Measurements from ENCODE around the gene SLC6A3. TPM values are rescaled to one million over a fixed set of nuclear protein-coding genes. Genes with fewer than 3 reads are reported as not detected.

SLC6A3 gene
- total RNA-seq, 1 donor from 2014 or later: not detected

DNA sequence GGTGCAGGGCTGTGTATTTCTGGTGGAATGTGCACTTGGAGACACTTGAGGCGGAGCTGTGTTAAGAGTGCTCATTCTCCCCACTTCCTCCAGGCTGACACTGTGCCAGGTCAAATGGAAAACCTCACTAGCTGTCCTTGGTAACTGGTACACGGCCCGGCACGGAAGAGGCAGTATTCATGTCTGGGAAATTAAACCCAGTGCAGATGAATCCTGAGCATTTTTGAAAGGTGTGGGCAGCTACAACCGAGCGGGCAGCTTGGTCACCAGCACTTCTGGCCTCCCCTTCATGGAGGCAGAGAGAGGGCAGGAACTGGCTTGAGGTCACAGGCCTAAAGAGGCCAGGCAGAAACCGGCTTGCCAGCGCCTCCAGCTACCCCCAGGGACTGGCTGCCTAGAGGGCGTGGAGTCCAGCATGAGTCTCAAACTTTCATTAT, 101.9 kb downstream of the SLC6A3 start:
- TF ChIP-seq, protein P1, sequence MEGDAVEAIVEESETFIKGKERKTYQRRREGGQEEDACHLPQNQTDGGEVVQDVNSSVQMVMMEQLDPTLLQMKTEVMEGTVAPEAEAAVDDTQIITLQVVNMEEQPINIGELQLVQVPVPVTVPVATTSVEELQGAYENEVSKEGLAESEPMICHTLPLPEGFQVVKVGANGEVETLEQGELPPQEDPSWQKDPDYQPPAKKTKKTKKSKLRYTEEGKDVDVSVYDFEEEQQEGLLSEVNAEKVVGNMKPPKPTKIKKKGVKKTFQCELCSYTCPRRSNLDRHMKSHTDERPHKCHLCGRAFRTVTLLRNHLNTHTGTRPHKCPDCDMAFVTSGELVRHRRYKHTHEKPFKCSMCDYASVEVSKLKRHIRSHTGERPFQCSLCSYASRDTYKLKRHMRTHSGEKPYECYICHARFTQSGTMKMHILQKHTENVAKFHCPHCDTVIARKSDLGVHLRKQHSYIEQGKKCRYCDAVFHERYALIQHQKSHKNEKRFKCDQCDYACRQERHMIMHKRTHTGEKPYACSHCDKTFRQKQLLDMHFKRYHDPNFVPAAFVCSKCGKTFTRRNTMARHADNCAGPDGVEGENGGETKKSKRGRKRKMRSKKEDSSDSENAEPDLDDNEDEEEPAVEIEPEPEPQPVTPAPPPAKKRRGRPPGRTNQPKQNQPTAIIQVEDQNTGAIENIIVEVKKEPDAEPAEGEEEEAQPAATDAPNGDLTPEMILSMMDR (IDR thresholded peaks at IDR 0.05): no peak
- no peaks in the 10 kb centered on the region for H3K27me3 Mint-ChIP-seq (ENCODE audit: unreplicated experiment)
- peak overlapping the region; percentile 78 for H3K4me3 Mint-ChIP-seq (ENCODE audit: unreplicated experiment)
- H3K27ac Mint-ChIP-seq (ENCODE audit: unreplicated experiment): peak overlapping the region; percentile 48
- peaks cover 14% of the 10 kb centered on the region for H3K36me3 Mint-ChIP-seq (ENCODE audit: unreplicated experiment)
- H3K4me1 Mint-ChIP-seq (ENCODE audit: unreplicated experiment): peaks cover 20% of the 10 kb centered on the region
- no peaks in the 10 kb centered on the region for H3K9me3 Mint-ChIP-seq (ENCODE audit: unreplicated experiment)
- DNase-seq (ENCODE audit: extremely low spot score, unreplicated experiment): no peak

Other genes with a start within 250 kb of the SLC6A3 start
- gene SLC6A19, start 243.8 kb downstream of the SLC6A3 start, total RNA-seq: not detected in 2 replicates
- not detected in 2 replicates for gene SLC6A18, start 220.1 kb downstream of the SLC6A3 start, total RNA-seq
- not detected in 2 replicates for gene TERT, start 150.4 kb downstream of the SLC6A3 start, total RNA-seq
- 88.0 and 93.1 TPM in 2 replicates for gene CLPTM1L, start 100.3 kb downstream of the SLC6A3 start, total RNA-seq
- 37.9 and 39.9 TPM in 2 replicates for gene LPCAT1, start 78.5 kb upstream of the SLC6A3 start, total RNA-seq